Endometrium (tissue), 2 donors: ENCODE data around the gene RTP2.

ENCODE experiments used
- FAIRE-seq: peaks from 2 replicates; lab custom pipeline; 2012; peaks lifted over from hg19 to GRCh38; lab: Jason Lieb, UNC
- donor health status: control.
- donor health status: control.

Gene RTP2

GRCh38 chr3:187738331-187739093 lies 36.2 kb upstream of the RTP2 start:
- FAIRE-seq = peak; percentile 23

GRCh38 chr3:187738071-187738330 lies 35.6 kb upstream of the RTP2 start:
- FAIRE-seq = no peak

- FAIRE-seq = no peak
Observed at GRCh38 chr3:187737368-187738070, 35.2 kb upstream of the RTP2 start.

GRCh38 chr3:187737006-187737367 lies 34.6 kb upstream of the RTP2 start:
- FAIRE-seq = no peak

- FAIRE-seq = no peak
Observed at GRCh38 chr3:187736418-187736871, 34.1 kb upstream of the RTP2 start.

GRCh38 chr3:187735837-187736236 lies 33.5 kb upstream of the RTP2 start:
- FAIRE-seq = no peak

GRCh38 chr3:187735383-187735782 lies 33.0 kb upstream of the RTP2 start:
- FAIRE-seq = no peak

GRCh38 chr3:187734841-187735240 lies 32.5 kb upstream of the RTP2 start:
- FAIRE-seq = no peak

GRCh38 chr3:187733371-187733770 lies 31.0 kb upstream of the RTP2 start:
- FAIRE-seq = no peak

- no peak for FAIRE-seq
Observed at GRCh38 chr3:187729598-187729997, 27.2 kb upstream of the RTP2 start.

GRCh38 chr3:187728940-187729583 lies 26.7 kb upstream of the RTP2 start:
- FAIRE-seq = no peak

GRCh38 chr3:187728248-187728647 lies 25.9 kb upstream of the RTP2 start:
- no peak for FAIRE-seq

- FAIRE-seq = no peak
Observed at GRCh38 chr3:187726564-187726963, 24.2 kb upstream of the RTP2 start.

GRCh38 chr3:187725653-187726370 lies 23.5 kb upstream of the RTP2 start:
- FAIRE-seq = no peak

GRCh38 chr3:187725224-187725623 lies 22.9 kb upstream of the RTP2 start:
- no peak for FAIRE-seq

GRCh38 chr3:187722206-187722612 lies 19.9 kb upstream of the RTP2 start:
- FAIRE-seq = no peak

GRCh38 chr3:187721055-187721454 lies 18.7 kb upstream of the RTP2 start:
- no peak for FAIRE-seq

- no peak for FAIRE-seq
Observed at GRCh38 chr3:187720337-187720670, 17.9 kb upstream of the RTP2 start.

GRCh38 chr3:187719628-187720336 lies 17.4 kb upstream of the RTP2 start:
- FAIRE-seq = no peak

GRCh38 chr3:187718802-187719201 lies 16.4 kb upstream of the RTP2 start:
- no peak for FAIRE-seq

- no peak for FAIRE-seq
Observed at GRCh38 chr3:187717572-187717971, 15.2 kb upstream of the RTP2 start.

- FAIRE-seq = peak; percentile 43
Observed at GRCh38 chr3:187714404-187714979, 12.1 kb upstream of the RTP2 start.
